Stomach (tissue), 4 donors: ENCODE measurements around the gene DUOX2.

Experiments used
- EP300 ChIP-seq: sonication (generic); formaldehyde crosslinking; IDR thresholded peaks from one replicate; pipeline ENCODE4 v1.6.1; 2017; ENCODE audit warnings: antibody characterized with exemption
- POLR2A ChIP-seq, 4 donors: fragments of 450-650 bp; IDR thresholded peaks; one replicate each; pipeline ENCODE4 v1.6.1; 2016; ENCODE audit warnings: antibody characterized with exemption in 4 of 4, control low read depth in 2 of 4, mild to moderate bottlenecking in 1 of 4, moderate library complexity in 1 of 4
- TF ChIP-seq, protein P1 (sequence below), 7 experiments: fragments of 450-650 bp in 4 of 7; fragments of 200-600 bp in 3 of 7; sonication (generic) in 3 of 7; IDR thresholded peaks; one replicate each; pipeline ENCODE4 v1.5.1; 2016 to 2019; ENCODE audit warnings: antibody characterized with exemption in 7 of 7, control low read depth in 2 of 7, mild to moderate bottlenecking in 1 of 7

- TF ChIP-seq, protein P1, sequence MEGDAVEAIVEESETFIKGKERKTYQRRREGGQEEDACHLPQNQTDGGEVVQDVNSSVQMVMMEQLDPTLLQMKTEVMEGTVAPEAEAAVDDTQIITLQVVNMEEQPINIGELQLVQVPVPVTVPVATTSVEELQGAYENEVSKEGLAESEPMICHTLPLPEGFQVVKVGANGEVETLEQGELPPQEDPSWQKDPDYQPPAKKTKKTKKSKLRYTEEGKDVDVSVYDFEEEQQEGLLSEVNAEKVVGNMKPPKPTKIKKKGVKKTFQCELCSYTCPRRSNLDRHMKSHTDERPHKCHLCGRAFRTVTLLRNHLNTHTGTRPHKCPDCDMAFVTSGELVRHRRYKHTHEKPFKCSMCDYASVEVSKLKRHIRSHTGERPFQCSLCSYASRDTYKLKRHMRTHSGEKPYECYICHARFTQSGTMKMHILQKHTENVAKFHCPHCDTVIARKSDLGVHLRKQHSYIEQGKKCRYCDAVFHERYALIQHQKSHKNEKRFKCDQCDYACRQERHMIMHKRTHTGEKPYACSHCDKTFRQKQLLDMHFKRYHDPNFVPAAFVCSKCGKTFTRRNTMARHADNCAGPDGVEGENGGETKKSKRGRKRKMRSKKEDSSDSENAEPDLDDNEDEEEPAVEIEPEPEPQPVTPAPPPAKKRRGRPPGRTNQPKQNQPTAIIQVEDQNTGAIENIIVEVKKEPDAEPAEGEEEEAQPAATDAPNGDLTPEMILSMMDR (IDR thresholded peaks at IDR 0.05), result no peak
- no peak for TF ChIP-seq POLR2A (IDR thresholded peaks at IDR 0.05)
- TF ChIP-seq EP300, result no peak
Measured at GRCh38 chr15:45139770-45140169, 25.8 kb upstream of the DUOX2 start.
